Kidney epithelial cell (primary cell): ENCODE data around the gene ARHGAP28. TPM values are rescaled to one million over a fixed set of nuclear protein-coding genes. Genes with fewer than 3 reads are reported as not detected.

Experiments used
- DNase-seq: peaks from one replicate; pipeline ENCODE4 v3.0.0-alpha.2; 2010; ENCODE audit warnings: low read depth
- H3K27me3 ChIP-seq: 2 replicates; pipeline ENCODE4 v1.6.0; 2011; ENCODE audit warnings: low read length; ENCODE audit not compliant: control insufficient read depth, insufficient read depth
- H3K36me3 ChIP-seq: 2 replicates; pipeline ENCODE4 v1.5.1; 2011; ENCODE audit warnings: low read length; ENCODE audit not compliant: control insufficient read depth, insufficient read depth
- H3K4me3 ChIP-seq: 2 replicates; pipeline ENCODE4 v1.5.1; 2011; ENCODE audit warnings: low read depth, mild to moderate bottlenecking, control low read depth, low read length
- total RNA-seq: library from RNA; depleted of rRNA; stranded (reverse); fragments of >200 nt; gene quantifications from 2 replicates; pipeline ENCODE4 v1.2.3, GENCODE V29; 2015
- TF ChIP-seq, protein P1 (sequence below): IDR thresholded peaks from 2 replicates; pipeline ENCODE4 v1.5.1; 2011; ENCODE audit warnings: mild to moderate bottlenecking, moderate library complexity, low read length, control low read depth, inconsistent platforms; ENCODE audit not compliant: insufficient read depth, poor library complexity, severe bottlenecking

Gene ARHGAP28
- total RNA-seq, 1 donor from 2014 or later, result 4.6 TPM

DNA sequence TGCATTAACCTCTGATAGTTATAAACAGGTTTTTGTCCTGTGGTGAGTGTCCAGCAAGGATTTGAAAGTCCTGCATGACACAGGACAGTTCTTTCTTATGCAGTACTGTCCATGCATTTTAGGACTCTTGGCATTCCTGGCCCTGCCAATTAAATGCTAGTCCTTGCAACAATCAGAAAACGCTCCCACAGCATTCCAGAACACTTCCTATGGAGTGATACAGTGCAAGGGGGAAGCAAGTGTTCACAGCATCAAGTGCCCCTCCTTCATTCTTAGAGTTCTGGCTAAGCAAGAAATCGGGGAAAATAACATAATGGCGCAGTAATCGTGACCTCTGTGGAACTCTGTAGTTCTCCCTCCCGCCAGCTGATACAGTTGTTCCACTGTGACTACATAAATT lies 62.9 kb downstream of the ARHGAP28 start:
- no peak for DNase-seq
- Histone ChIP-seq H3K4me3 (no peak overlapping the region), H3K27me3 (no peaks in the 10 kb centered on the region), H3K36me3 (no peaks in the 10 kb centered on the region)
- TF ChIP-seq, protein P1, sequence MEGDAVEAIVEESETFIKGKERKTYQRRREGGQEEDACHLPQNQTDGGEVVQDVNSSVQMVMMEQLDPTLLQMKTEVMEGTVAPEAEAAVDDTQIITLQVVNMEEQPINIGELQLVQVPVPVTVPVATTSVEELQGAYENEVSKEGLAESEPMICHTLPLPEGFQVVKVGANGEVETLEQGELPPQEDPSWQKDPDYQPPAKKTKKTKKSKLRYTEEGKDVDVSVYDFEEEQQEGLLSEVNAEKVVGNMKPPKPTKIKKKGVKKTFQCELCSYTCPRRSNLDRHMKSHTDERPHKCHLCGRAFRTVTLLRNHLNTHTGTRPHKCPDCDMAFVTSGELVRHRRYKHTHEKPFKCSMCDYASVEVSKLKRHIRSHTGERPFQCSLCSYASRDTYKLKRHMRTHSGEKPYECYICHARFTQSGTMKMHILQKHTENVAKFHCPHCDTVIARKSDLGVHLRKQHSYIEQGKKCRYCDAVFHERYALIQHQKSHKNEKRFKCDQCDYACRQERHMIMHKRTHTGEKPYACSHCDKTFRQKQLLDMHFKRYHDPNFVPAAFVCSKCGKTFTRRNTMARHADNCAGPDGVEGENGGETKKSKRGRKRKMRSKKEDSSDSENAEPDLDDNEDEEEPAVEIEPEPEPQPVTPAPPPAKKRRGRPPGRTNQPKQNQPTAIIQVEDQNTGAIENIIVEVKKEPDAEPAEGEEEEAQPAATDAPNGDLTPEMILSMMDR, result no peak

DNA sequence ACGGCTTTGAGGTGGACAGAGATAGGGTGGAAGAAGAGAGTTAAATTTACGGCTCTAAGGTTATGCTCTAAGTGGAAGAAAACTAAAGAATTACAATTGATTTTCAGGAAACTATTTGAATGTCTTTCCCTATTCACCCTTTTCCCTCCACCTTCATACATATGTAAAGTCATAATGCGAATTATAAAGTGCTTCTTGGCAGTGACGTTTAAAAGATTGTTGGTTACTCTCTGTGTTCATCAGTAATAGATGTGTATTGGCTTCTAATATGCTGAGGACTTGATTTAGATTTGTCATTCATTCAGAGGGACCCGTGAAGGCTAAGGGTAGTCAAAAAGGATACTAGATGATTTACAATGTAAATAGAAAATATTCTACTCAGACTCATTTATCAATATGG lies 63.9 kb downstream of the ARHGAP28 start:
- H3K36me3 ChIP-seq, result no peaks in the 10 kb centered on the region

DNA sequence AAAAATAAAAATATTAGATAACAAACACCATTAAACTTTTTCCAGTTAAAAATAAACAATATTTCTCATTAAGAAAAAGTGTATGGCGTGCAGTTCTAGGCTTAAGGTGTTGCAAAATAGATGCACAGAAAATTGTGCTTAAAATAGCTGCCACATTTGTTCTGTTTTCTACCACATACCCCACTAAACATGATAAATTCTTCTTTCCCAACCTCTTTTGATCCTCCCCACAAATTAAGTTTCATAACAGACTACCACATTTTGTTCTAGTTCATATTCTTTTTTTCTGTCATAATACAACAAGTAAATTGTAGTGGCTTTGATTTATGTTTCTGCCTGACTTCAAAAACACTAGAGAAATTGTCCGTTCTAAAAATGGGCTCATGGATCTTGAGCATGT lies 64.5 kb downstream of the ARHGAP28 start:
- Histone ChIP-seq H3K27me3 (no peaks in the 10 kb centered on the region), H3K36me3 (no peaks in the 10 kb centered on the region), H3K4me3 (no peak overlapping the region)
- DNase-seq, result no peak
- TF ChIP-seq, protein P1, result no peak

More for the DNA sequence above, 63.9 kb downstream of the ARHGAP28 start:
- TF ChIP-seq, protein P1, result no peak
- Histone ChIP-seq H3K27me3 (no peaks in the 10 kb centered on the region), H3K4me3 (no peak overlapping the region)
- DNase-seq, result no peak

DNA sequence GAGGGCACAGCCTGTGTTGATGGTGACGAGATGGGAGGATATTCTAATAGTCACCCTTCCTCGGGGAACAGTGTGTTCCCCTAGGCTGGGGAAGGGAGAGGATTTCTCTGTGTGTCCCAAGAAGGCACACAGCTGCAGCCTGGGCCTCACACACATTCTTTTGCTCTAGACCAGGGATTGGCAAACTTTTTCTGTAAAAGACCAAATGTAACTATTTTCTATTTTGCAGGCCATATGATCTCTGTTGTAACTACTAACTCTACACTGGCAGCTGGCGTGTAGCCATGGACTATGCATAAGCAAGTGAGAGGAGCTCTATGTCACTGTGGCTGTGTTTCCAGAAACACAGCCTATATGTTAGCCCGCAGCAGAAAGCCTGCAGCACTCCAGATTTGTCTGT lies 65.8 kb downstream of the ARHGAP28 start:
- DNase-seq, result no peak
- Histone ChIP-seq H3K27me3 (no peaks in the 10 kb centered on the region), H3K36me3 (no peaks in the 10 kb centered on the region), H3K4me3 (no peak overlapping the region)
- TF ChIP-seq, protein P1, result no peak

DNA sequence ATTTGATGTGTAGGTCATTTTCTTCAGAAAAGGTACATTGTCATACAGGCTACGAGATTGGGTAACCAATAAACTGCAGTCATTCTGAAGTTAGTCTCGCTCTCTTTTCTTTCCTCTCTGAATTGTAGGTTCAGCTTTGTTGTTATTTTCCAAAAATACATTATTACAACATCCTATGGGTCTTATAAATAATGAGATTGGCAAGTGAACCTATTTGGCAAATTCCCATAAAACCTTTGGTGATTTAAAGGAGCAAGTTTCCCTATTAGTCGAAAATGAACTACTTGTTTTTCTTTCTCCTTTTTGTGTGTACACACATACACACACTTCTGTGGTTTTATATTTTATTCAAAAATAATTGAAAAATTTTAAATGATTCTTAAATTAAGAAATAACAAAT lies 67.0 kb downstream of the ARHGAP28 start:
- DNase-seq, result no peak
- H3K4me3 ChIP-seq, result no peak overlapping the region
- TF ChIP-seq, protein P1, result no peak
- no peaks in the 10 kb centered on the region for H3K27me3 ChIP-seq
- H3K36me3 ChIP-seq, result no peaks in the 10 kb centered on the region

DNA sequence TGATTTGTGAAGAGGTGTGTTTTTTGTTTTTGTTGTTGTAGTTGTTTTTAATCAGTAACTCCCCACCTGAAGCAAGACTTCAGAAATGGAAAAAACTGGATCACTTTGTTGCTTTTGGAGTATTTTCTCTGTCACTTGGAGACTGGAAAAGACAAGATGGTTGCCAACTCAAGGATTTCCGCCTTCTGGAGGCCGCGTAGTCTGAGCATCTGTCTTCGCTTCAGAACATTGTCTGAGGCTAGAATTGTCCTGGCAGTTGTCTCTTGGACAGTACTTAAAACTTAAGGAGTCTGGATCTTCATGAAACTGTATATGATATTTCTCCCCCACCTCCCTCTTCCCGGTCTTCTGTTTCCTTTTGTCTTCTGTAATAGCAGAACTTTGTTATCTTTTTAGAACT lies 67.7 kb downstream of the ARHGAP28 start:
- H3K27me3 ChIP-seq, result no peaks in the 10 kb centered on the region
- TF ChIP-seq, protein P1, result no peak
- H3K4me3 ChIP-seq, result no peak overlapping the region
- H3K36me3 ChIP-seq, result no peaks in the 10 kb centered on the region
- no peak for DNase-seq
